SIG-M5 treated with dmso at 0.1 percent for 504 hours (cell line): ENCODE results near the gene SWI5.

Experiments used
- DNase-seq: peaks from one replicate; lab custom pipeline; 2025; ENCODE audit not compliant: unreplicated experiment; lab: John Stamatoyannopoulos, UW

SWI5 gene

DNA sequence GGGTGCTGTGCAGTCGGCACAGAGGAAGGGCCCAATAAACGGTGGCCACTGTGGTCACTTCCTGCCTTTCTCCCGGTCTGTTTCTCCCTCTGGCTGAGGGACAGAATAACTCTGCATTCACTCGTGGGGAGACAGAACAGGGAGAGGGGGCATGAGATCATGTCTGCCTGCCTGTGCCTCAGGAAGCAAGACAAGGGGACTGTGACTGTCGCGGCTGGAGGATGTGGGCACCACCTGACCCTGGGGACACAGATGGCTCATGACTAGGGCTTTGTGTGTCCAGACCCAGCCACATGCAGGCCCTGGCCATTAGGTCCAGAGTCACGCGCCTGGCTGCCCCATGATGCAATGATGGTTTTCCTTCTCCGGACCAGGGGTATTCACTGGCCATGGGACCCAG, 40.3 kb downstream of the SWI5 start:
- DNase-seq: no peak

DNA sequence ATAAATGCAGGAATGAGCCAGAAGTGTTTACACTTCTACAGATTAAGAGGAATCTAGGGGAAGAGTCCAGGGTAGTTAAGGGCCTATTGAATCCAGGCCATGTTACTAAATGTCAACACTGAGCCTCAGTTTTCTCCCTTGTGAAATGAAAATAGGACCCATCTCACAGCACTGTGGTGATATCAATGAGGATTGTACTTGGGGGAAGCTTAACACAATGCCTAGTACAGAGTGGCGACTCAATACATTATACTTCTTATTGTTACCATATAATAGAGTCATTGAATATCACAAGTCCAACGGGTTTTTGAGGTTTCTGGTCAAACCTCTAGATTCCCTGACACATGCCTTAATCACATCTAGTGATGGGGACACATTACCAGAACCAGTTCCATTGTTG, 41.6 kb downstream of the SWI5 start:
- no peak for DNase-seq

DNA sequence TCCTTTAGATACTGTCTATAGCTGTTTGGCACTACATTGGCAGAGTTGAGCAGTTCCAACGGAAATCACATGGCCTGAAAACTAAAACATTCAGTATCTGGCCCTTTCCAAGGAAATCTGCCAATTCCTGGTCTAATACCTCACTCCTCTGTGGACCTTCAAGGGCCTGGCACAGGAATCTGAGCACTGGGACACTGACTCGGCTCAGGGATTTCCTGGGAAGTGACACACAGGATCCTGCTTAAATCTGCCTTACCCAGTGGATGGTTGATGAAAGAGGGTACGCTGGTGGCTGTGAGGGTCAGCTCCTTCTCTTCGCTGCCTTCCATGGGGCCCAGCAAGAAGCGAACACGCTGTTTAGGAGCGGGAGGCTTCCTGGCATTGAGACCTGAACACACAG, 45.3 kb downstream of the SWI5 start:
- no peak for DNase-seq

DNA sequence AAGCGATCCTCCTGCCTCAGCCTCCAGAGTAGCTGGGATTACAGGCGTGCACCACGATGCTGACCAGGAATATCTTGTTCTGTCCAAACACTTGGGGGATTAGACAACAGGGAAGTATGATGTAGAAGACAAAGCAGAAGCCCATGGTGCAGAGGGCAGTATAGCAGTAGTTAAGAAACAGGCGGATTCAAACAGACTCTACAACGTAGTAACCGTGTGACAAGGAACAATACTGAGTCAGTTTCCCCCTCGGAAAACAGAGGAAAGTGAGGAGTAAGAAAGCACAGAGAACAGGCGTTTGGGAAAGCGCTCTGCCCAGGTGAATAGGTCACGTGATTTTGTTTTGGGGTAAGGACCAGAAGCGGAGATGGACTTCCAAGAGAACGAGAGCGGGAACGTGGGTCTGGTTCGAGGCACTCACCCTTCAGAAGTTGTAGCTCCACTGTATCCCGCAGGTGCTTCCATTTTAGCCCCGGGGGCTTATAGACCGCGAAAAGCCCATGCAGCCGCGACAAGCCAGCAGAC, 45.9 kb downstream of the SWI5 start:
- DNase-seq: no peak

DNA sequence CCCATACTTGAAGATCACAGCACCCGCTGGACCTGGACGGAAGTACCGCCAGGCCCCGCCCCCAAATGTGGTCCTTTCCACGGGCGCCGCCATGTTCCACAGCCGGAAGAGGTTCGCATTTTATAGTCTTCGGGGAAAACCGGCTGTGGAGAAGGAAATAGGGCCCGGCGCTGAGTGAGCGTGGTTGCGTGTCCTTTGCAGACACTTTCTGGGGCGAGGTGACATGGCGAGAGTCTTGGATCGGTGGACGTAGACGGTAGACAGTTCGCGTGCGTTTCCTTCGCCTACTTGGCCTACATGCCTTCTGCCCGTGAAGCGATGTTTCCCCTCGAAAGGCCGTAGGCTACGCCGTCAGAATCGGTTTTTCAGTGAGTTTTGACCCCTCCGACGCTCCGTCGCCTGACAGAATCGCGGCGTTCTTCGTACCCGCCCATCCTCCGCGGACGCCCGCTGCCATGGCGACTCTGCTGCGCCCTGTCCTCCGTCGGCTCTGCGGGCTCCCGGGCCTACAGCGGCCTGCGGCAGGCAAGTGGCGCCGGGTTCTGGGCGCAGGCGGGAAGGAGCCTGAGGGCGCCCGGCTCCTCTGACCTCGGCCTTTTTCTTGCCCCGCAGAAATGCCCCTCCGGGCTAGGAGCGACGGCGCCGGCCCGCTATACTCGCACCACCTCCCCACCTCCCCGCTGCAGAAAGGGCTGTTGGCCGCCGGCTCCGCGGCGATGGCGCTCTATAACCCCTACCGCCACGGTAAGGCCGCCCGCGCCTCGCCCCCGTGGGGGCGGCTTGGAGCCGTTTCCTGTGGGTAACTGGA, 46.5 kb downstream of the SWI5 start, which contains the start of the genes COQ4 and TRUB2:
COQ4 (plus strand) TSS at position 436 of the 808 bp plus-strand sequence; CDS start at position 456, 20 bp downstream.
TRUB2 (minus strand) TSS at position 44 of the 808 bp plus-strand sequence; CDS start at position 5, 39 bp downstream.
- peak; percentile 96 for DNase-seq

DNA sequence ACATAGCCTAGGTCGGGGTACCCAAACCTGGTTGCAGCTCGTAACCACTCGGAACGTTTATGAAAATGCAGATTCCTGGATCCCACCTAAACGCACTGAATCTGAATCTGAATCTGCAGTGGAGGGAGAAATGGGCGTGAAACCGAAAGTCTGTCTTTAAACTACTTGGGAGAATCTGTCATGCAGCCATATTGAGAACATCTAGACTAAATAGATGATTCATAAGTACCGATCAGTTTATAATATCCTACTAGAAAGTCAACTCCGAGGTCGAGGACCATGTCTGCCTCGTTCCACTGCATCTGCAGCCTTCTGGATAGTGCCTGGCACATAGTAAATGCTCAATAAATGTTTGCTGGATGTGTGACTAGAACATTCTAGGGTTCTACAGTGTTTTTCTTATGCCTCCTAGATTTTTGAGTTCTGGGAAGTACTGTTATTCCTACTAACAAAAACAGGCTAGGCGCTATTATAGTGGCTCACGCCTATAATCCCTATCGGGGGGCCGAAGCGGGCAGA, 47.2 kb downstream of the SWI5 start:
- peak; percentile 26 for DNase-seq

DNA sequence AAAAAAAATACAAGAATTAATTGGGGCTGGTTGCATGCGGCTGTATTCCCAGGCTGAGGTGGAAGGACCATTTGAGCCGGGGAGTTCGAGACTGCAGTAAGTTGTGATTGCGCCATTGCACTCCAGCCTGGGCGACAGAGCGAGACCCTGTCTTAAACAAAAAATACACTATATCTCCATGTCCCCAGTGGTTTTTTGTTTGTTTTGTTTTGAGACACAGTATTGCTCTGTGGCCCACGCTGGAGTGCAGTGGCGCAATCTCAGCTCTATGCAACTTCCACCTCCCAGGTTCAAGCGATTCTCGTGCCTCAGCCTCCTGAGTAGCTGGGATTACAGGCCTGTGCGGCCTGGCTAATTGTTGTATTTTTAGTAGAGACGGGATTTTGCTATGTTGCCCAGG, 47.7 kb downstream of the SWI5 start:
- peak; percentile 12 for DNase-seq

DNA sequence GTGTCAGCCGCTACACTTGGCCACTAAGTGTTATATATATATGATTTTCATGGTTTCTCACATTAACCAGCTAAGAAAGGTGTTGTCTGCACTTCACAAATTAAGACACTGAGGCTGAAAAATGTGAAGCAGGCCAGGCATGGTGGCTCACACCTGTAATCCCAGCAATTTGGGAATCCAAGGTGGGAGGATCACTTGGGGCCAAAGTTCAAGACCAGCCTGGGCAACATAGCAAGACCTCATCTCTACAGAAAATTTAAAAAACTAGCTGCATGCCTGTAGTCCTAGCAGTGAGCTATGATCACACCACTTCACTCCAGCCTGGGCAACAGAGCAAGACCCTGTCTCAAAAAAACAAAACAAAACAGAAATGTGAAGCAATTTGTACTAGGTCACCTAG, 48.3 kb downstream of the SWI5 start:
- DNase-seq: no peak

DNA sequence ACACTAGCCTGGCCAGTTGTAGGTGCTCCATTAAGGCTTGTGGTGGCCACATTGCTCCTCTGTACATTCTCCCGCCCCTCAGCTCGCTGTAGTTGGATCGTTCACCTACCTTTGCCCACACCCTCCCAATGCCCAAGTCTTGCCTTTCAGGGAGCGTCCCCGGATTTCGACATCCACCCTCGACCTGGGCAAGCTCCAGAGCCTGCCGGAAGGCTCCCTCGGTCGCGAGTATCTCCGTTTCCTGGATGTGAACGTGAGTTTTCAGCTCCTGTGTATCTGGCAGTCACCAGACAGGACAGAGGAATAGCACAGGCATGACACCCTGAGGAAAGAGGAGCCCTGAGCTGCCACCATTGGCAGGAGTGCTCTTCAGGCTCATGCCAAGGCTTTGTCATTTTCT, 49.6 kb downstream of the SWI5 start:
- no peak for DNase-seq

DNA sequence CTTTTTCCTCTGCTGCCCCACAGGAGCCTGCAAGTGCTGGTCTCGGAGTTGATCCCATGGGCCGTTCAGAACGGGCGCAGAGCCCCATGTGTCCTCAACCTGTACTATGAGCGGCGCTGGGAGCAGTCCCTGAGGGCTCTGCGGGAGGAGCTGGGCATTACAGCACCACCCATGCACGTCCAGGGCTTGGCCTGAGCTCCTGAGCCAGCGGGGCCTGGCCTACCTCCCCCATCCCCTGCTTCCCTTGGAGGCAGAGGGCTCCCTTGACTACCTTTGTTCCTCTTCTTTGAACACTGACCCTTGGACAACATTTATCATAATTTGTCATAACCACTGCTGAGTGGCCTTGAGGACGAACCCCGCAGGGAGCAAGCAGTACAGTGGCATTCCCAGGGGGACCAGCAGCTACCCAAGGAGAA, 57.4 kb downstream of the SWI5 start:
- no peak for DNase-seq

DNA sequence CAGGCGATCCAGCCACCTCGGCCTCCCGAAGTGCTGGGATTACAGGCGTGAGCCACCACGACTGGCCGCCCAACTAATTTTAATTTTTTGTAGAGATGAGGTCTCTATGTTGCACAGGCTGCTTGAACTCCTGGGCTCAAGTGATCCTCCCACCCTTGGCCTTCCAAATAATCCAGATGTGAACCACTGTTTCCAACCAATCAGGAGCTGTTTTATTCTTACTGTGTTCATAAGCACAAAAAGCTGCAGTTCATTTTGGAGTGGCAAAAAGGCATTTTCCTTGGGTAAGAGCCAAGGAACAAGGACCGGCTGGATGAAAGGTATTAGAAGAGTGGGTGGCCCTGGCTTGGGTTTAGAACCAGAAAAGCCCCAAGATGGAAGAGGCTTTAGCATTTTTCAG, 59.1 kb downstream of the SWI5 start:
- no peak for DNase-seq

DNA sequence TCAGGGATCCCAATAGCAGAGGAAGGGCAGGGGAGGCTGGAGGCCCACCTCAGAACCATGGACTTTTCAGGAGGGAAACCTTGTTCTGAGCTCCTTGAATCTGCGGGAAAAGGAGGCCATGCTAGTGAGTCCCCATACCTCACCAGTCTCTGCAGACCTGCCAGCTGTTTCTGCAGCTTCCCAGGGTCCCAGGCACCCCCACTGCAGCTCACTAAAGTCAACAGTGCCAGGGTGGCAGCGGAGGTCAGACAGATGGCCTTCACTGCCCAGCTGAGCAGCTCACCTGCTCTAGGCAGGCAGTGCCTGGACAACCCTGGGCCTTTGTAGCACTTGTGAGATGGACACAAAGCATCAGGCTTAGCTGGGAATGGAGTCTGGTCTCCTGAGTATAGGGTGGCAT, 59.8 kb downstream of the SWI5 start:
- DNase-seq: no peak

DNA sequence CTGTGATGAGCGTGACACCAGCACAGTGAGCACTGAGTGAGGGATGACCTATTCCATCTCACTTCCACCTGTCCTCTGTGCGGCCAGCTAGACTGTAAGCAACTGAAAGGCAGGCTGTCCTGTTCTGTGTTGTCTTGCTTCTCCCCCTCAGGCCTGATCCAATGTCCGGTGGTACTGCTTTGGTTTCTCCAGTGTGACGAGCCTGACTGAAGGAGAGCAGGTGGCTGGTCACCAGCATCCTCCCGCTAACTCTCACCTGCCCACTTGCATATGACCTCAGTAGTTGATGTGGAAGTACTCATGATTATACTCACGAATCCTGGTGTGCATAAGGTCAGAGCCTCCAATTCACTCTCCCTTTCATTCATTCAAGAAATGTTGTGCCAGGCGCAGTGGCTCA, 61.9 kb downstream of the SWI5 start:
- no peak for DNase-seq
